HG02678 (cell line): ENCODE results near the gene ELF1.
A peak's percentile ranks its signal among the peaks of the same experiment; 100 is the strongest.

Experiments
- ATAC-seq: cut with Tn5 transposase; IDR thresholded peaks from one replicate; pipeline ENCODE4 v1.9.1; 2021; ENCODE audit warnings: mild to moderate bottlenecking, moderate library complexity; ENCODE audit not compliant: unreplicated experiment

The ELF1 gene

GRCh38 chr13:41006978-41007743 lies 12.0 kb downstream of the ELF1 start:
- ATAC-seq: no peak

GRCh38 chr13:41006306-41006705 lies 12.8 kb downstream of the ELF1 start:
- ATAC-seq: no peak

- no peak for ATAC-seq
Observed at GRCh38 chr13:41005704-41006103, 13.4 kb downstream of the ELF1 start.

GRCh38 chr13:41004875-41005693 lies 14.0 kb downstream of the ELF1 start:
- ATAC-seq: peak; percentile 72

GRCh38 chr13:41002606-41003005 lies 16.5 kb downstream of the ELF1 start:
- ATAC-seq: no peak

GRCh38 chr13:41001695-41002094 lies 17.4 kb downstream of the ELF1 start:
- ATAC-seq: no peak

- no peak for ATAC-seq
Observed at GRCh38 chr13:40999416-40999815, 19.7 kb downstream of the ELF1 start.

GRCh38 chr13:40996426-40997092 lies 22.6 kb downstream of the ELF1 start:
- no peak for ATAC-seq

GRCh38 chr13:40995997-40996396 lies 23.1 kb downstream of the ELF1 start:
- ATAC-seq: no peak

GRCh38 chr13:40994581-40995230 lies 24.4 kb downstream of the ELF1 start:
- peak; percentile 78 for ATAC-seq

- no peak for ATAC-seq
Observed at GRCh38 chr13:40993987-40994386, 25.1 kb downstream of the ELF1 start.

- ATAC-seq: no peak
Observed at GRCh38 chr13:40992678-40993518, 26.2 kb downstream of the ELF1 start.

GRCh38 chr13:40987606-40988280 lies 31.4 kb downstream of the ELF1 start:
- ATAC-seq: no peak

GRCh38 chr13:40986101-40986856 lies 32.8 kb downstream of the ELF1 start:
- no peak for ATAC-seq

GRCh38 chr13:40985381-40986100 lies 33.6 kb downstream of the ELF1 start:
- ATAC-seq: no peak

- peak; percentile 58 for ATAC-seq
Observed at GRCh38 chr13:40984668-40985366, 34.3 kb downstream of the ELF1 start.
